ENCODE results near the gene ODAD3.

ODAD3 gene

DNA sequence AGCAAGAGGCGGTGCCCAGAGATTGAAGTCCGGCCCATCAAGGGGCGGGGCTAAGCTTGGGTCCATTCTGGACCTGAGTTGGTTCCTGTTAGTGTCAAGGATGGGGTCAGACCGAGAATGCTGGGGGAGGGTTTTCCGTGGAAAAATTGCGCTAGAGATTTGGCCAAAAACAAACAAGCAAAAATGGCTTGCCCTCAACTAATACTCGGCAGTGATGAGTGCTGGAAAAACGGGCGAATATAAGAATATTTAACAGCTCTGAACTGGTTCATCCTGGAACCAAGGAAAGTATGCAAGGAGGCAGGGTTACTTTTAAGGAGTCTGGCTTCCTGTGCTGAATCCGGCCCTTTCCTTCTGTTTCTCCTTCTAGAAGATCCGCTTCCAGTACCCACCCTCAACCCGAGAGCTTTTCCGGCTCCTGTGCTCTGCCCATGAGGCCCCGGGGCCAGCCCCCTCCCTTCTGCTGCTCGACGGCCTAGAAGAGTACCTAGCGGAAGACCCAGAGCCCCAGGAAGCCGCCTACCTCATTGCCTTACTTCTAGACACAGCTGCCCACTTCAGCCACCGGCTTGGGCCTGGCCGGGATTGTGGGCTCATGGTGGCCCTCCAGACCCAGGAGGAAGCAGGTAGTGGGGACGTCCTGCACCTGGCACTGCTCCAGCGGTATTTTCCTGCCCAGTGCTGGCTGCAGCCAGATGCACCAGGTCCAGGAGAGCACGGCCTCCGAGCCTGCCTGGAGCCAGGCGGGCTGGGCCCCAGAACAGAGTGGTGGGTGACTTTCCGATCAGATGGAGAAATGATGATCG lies 59.6 kb downstream of the ODAD3 start:
- TF ChIP-seq, protein P1, sequence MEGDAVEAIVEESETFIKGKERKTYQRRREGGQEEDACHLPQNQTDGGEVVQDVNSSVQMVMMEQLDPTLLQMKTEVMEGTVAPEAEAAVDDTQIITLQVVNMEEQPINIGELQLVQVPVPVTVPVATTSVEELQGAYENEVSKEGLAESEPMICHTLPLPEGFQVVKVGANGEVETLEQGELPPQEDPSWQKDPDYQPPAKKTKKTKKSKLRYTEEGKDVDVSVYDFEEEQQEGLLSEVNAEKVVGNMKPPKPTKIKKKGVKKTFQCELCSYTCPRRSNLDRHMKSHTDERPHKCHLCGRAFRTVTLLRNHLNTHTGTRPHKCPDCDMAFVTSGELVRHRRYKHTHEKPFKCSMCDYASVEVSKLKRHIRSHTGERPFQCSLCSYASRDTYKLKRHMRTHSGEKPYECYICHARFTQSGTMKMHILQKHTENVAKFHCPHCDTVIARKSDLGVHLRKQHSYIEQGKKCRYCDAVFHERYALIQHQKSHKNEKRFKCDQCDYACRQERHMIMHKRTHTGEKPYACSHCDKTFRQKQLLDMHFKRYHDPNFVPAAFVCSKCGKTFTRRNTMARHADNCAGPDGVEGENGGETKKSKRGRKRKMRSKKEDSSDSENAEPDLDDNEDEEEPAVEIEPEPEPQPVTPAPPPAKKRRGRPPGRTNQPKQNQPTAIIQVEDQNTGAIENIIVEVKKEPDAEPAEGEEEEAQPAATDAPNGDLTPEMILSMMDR (conservative IDR thresholded peaks at IDR 0.05; ENCODE audit: low read length): no peak
- no peak for DNase-seq (ENCODE audit: low read depth)
- peak overlapping the region; percentile 47 for H3K4me3 ChIP-seq (ENCODE audit: low read length)

DNA sequence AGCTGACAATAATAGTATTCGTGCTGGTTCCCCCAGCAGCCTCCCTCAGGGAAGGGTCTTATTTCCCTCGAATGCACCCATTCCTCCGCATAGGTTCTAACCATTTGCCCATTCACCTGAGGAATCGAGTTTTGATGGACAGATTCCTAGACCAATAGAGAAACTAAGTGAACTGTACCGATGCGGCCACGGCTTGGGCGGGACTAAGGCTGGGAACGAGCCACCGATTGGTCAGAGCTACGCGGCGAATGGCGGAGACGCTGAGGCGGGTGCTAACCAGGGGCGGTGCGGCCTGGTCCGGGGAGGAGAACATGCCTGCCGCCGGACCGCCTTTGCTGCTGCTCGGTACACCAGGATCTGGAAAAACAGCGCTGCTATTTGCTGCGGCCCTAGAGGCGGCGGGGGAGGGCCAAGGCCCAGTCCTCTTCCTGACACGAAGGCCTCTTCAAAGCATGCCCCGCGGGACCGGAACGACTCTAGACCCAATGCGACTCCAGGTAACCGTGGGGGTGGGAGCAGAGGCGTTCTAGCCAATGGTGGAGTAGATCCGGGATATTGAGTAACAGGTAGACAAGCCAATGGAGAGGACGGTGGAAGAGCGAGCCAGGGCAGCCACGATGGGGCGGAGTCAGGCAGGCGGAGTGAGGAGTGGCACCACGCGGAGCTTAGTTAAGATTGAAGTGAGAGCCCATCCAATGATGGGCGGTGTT lies 60.3 kb downstream of the ODAD3 start, which contains the start of gene SWSAP1:
SWSAP1 (plus strand) TSS at position 234 of the 710 bp plus-strand sequence; CDS start at position 249, 15 bp downstream.
- H3K4me3 ChIP-seq (ENCODE audit: low read length): peak within 1 kb of the TSS; percentile 87
- DNase-seq (ENCODE audit: low read depth): peak; percentile 99
- TF ChIP-seq, protein P1 (conservative IDR thresholded peaks at IDR 0.05; ENCODE audit: low read length): no peak

DNA sequence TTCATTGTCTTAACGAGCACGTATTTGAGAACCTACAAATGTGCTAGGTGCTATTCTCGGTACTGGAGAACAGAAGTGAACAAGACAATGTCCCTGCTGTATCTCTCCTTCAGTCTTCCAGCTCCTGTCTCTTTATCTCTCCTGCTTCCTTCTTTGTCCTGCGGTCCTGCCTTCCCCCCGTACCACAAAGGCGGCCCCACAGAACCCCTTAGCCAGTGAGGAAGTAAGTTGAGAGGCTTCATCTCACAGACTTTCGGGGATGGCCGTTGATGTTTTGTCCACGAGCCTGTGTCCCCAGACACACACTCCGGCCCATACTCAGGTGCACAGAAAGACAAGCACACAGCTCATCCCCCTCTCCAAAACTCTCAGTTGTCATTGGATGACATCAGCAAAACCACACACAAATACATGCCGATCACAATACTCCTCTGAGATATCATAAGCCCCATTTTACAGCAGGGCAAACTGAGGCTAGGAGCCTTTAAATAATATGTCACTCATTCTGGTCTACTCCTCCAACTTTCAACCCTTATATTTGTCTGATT lies 61.0 kb downstream of the ODAD3 start:
- no peak for DNase-seq (ENCODE audit: low read depth)
- peak overlapping the region; percentile 87 for H3K4me3 ChIP-seq (ENCODE audit: low read length)
- TF ChIP-seq, protein P1 (conservative IDR thresholded peaks at IDR 0.05; ENCODE audit: low read length): no peak

DNA sequence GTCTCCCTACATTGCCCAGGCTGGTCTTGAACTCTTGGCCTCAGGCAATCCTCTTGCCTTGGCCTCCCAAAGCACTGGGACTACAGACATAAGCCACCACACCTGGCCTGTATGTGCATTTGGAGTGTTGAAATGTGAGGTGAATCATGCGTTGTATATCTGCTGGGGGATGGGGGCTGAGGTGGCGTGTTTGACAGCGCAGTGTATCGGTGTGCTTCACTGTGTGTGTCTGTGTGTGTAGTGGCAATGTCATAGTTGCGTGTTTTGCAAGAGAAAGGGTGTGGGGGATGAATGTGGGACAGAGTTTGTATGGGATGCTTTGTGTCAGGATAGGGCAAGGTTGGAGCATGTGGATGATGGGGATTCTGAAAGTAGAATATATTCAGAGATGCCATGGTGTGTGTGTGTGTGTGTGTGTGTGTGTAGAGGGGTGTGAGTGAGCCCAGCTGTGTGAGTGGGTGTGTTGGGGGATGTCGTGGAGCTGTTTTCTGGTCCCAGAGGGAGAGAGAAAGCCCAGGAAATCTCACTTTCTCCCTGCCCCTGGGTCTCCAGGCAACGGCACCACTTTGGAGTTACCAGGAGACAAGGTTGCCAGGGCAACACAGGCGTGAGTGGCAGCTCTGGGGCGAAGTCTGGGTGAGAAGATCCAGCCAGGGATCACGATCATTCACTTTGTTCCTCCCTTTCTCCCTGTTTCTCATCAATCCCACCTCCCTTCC lies 61.6 kb downstream of the ODAD3 start:
- no peak overlapping the region for H3K4me3 ChIP-seq (ENCODE audit: low read length)
- peak; percentile 6 for DNase-seq (ENCODE audit: low read depth)
- TF ChIP-seq, protein P1 (conservative IDR thresholded peaks at IDR 0.05; ENCODE audit: low read length): no peak

DNA sequence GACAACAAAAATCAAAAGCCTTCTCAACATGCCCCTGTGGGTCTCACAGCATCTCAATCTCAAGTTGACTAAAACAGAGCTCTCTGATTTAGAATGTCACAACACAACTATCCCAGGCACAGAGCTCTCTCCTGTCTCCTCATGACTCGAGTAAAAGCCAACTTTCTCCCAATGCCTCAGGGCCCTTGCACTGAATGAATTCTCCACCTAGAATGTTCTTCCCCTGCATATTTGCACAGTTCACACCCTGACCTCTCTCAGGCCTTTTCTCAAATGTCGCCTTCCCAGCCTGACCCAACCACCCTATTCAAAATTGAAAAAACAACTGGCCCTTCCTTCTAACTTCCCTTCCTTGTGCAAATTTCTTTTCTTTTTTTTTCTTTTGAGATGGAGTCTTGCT lies 64.2 kb downstream of the ODAD3 start:
- H3K4me3 ChIP-seq (ENCODE audit: low read length): no peak overlapping the region
- no peak for DNase-seq (ENCODE audit: low read depth)
- TF ChIP-seq, protein P1 (conservative IDR thresholded peaks at IDR 0.05; ENCODE audit: low read length): no peak
